ENCODE measurements around the gene PRM1. TPM values are rescaled to one million over a fixed set of nuclear protein-coding genes. Genes with fewer than 3 reads are reported as not detected.

The PRM1 gene
- total RNA-seq, 1 experiment from 2014 or later = not detected

DNA sequence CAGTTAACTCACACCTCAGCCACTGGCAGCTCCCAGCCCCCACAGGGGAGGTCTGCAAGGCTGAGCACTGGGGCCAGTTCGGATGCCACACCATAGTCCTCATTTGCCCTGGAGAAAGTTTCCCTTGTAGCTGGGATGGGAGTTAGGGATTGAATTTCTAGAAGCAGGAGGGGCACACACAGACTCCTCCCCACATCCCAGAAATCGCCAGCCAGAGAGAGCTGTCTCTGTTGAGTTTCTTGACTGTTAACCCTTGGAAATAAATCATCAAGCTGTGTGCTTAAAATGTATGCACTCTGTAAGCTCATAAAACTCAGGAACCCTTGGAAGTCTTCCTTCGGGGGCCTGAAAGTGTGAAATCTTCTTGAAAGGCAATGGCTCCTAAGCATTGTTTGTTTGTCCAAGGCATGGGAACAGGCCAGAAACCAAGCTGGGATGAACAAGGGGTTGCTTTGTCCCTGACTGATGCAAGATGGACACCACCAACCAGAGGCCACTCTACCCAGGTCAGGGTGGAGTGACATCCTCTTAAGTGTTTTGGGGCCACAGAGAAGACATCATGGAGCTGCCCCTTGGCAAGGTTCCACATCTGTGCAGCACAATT lies 7.3 kb downstream of the PRM1 start:
- DNase-seq (ENCODE audit: low spot score) = no peak

DNA sequence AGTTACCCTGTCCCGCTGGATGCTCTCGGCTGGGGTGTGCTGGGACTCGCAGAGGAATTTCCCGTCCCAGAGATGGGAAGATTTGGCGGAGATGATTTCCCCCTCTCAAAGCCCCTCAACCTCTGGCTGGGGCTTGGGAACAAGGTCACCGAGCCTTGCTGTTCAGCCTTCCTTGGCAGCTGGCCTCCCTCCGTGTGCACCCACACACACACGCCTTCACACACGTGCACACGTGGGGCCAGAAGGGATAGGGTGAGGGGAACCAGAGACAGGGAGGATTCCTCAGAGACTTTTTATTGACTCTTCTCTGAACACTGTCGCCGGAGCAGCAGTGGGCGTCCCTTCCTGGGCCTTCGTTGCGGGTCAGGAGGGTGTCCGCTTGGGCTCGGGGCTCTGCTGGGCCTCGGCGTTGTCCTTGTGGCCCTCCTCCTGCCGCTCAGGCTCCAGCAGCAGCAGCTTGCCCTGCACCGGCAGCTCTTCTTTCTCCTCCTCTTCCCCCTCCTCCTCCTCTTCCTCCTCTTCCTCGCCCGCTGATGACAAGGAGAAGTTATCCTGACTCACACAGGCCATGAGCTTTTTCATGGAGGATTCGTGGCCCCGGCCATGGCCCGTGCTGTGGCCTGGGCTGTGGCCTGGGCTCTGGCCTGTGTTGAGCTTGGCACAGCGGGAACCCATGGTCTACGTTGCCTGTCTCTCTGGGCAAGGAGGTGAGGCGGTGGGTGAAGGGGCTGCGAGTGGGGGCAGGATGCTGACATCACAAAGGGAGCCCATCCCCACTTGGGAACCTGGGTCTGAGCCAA lies 8.0 kb downstream of the PRM1 start, which contains the start of gene PRM3:
PRM3 (minus strand) TSS at position 709 of the 800 bp plus-strand sequence; CDS start at position 675, 34 bp downstream.
- DNase-seq (ENCODE audit: low spot score) = no peak

DNA sequence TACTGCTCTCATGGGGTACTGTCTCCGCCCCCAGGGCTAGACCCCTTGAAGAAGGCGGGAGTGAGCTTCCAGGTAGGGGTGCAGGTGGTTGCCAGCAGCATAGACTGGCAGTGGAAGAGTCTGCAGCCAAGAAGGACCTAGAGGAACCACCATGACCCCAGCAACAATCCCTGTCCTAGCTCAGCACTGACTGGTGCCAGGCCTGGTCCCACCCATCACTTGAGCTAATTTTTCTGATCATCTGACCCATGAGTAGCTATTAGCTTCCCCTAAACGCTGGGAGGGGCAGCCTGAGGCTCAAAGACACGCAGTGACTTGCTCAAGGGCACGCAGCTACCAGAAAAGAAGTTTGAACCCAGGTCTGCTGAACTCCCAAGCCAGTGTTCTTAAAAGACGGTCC lies 8.6 kb downstream of the PRM1 start:
- DNase-seq (ENCODE audit: low spot score) = no peak

DNA sequence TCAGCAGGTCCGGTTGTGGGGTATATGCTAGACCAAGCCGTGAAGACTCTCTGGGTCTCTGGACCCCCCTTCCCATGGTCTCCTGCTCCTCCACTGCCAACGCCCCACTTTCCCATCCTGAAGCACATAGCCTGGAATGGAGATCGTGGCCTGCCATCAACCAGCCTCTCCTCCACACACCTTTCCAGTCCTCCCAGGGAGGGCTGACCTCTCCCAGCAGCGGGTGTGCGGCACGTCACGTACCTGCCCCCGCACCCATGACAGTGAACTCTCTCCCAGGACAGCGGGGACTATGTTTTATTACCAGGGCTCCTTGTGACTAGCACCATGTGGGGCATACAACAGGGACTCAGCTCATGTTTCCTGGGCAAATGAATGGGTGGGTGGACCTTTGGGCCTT lies 9.5 kb downstream of the PRM1 start:
- no peak for DNase-seq (ENCODE audit: low spot score)

DNA sequence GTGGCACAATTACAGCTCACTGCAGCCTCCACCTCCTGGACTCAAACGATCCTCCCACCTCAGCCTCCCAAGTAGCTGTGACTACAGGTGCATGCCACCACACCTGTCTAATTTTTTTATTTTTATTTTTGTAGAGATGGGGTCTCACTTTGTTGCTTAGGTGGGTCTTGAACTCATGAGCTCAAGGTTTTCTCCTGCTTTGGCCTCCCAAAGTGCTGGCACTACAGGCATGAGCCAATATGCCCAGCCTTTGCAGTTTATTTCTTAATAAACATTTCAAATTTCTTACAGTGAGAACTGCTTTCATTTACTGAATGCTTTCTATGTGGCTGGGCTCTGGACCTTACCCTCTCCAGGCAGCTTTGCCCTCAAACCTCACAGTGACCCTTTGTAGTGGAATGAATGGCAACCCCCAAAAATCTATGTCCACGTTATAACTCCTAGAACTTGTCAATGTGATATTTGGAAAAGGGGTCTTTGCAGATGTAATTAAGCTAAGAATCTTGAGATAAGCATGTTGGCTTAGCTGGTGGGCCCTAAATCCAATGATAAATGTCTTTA lies 10.4 kb downstream of the PRM1 start:
- no peak for DNase-seq (ENCODE audit: low spot score)

DNA sequence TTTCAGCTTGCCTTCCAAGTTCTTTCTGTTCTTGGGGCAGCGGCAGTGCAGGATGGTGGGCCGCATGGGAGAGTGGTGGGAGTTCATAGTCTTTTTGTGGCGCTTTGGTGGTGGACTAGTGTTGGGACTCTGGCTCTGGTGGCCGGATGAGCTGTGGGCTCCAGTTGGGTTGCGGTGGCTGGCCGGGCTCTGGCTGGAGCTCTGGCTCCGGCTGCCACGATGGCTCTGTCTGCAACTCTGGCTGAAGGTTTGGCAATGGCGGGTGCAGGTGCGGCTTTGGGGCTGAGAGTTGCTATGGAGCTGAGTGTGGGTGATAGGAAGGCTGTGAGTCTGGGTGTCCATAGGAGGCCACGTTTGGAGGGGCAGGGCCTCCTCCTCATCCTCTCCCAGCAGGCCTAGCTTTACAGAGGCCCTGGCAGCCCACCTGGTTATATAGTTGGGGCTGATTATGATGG lies 12.2 kb downstream of the PRM1 start, which contains the start of gene TNP2:
TNP2 (minus strand) TSS at position 405 of the 455 bp plus-strand sequence; CDS start at position 342, 63 bp downstream.
- no peak for DNase-seq (ENCODE audit: low spot score)

DNA sequence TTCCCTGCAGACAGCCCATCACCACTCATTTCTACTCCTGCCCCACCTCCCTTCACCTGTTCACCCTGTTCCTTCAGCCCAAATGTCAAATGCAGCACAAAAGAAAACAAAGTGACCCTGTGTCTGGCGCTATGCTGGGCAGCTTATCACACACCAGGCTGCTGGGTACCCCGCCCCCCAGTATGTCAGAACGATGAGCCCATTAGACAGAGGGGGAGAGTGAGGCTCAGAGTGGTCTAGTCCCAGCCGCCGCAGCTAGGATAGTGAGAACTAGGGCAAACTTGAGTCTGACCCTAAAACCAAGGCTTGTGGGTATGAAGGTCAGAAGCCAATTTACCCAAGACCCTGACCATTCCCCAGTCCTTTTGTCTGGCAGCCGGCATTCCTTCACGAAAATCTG lies 16.0 kb downstream of the PRM1 start:
- DNase-seq (ENCODE audit: low spot score) = no peak

DNA sequence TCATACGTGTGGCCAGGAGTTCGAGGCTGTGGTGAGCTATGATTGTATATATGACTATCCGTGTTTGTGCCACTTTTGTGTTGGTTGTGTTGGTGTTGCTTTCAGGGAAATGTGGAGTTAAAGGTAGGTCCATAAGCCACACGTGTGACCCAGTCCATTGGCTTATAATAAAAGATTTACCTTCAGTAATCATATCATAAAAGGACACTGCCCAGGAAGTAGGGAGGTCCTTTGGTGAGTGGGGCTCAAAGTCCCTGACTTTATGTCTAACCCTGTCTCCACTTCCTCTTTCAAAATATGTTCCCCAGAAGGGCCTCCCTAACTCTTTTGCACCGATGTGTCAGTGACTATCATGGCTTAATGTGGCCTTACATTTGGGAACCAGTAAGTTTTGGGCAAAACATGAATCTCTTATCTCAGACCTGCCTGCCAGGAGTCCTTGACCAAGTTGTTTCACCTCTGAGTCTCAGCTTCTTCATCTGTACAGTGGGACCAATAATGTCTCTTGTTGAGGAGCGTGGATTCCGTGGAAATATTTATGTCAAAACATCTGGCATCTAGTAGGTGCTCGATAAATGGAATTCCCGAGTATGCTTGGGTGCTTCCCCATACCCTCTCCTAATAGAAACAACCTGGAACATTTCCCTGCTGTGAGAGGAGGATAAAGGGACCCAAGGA lies 16.8 kb downstream of the PRM1 start:
- no peak for DNase-seq (ENCODE audit: low spot score)

DNA sequence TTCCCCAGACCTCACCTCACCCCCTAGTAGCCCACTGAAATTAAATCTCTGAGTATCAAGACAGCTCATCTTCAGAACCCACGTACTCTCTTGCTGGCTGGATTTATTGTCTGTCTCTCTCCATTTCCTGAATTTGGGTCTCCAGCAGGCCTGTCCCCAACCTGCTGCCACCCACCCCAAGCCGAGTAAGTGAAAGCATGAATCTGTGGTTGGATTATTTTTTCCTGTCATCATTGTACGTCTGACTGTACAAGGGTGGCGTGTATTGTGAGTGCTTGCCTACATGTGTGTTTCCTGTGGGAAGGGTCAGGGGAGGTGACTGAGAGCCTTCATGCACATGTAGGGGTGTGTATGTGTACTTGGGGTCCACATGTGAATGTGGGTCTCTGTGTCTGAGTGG lies 17.4 kb downstream of the PRM1 start:
- DNase-seq (ENCODE audit: low spot score) = no peak

DNA sequence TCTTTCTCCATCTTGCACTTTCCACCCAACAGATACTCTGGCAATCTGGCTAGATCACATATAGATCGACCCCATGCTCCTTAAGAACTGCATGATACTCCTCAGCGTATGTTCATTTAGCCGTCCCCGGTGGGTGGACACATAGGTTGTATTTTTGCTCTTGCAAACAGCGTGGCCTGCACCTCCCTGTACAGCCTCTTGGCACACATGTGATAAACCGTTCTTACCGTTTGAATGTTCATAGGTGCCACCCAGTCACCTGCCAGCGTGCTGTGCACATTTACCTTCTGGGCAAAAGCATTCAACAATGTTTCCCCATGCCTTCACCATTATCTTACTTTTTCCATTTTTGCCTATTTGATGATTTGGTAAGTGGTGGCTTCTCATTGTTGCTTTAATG lies 18.2 kb downstream of the PRM1 start:
- no peak for DNase-seq (ENCODE audit: low spot score)

DNA sequence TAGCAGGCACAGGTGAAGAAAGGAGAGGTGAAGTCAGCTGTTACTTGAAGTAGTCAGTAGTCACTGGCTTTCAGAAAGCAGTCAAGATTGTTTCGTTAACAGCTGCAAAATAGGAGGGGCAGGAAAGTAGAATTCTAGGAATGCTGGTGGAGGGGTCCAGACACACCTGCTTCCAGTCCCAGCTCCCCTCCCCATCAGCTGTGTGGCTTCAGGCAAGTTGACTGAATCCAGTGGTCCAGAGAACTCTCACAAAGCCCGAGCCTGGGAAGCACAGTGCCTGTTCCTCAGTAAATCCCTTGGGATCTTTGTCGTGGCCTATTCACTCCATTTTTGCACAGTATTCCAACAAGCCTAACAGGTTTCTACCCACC lies 20.5 kb downstream of the PRM1 start:
- no peak for DNase-seq (ENCODE audit: low spot score)

DNA sequence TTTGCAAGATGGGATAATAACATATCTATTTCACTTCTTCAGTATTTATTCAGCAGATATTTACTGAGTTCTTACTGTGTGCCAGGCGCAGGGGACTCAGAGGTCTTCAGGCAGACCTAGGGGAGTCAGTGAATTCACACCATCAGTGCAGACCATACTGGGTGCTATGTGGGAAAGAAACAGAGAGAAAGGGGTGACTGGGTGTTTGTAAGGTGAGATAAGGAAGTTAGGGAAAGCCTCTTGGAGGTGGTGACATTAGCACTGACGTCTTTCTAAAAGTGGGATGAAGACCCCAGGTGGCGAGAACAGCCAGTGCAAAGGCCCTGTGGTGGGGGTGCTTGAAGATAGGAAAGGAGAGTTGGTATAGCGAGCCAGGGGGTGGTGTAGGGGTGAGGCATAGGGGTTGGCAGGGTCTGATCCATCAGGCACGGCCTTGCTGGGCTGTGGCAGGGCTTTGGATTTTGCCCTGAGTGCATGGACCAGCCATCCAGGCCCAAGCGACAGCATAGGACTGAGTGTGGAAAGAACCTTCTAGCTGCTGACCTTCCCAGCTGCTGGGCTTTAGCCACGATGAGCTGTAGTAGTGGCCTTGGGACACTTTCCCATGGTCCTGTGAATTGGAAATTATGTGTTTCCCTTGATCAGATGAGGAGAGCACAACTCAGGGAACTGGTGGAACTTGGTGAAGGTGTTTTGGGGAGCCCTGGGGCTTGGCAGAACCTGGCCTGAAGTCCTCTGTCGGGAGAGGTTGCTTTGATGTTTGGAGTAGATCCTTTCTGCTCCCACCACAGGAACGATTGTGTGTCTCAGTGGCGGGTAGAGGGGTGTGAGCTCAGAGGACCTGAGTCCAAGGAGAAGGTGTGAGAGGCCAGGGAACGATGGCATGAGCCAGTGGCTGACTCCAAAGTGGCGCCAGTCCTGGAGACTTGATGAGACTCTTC lies 21.2 kb downstream of the PRM1 start:
- no peak for DNase-seq (ENCODE audit: low spot score)

DNA sequence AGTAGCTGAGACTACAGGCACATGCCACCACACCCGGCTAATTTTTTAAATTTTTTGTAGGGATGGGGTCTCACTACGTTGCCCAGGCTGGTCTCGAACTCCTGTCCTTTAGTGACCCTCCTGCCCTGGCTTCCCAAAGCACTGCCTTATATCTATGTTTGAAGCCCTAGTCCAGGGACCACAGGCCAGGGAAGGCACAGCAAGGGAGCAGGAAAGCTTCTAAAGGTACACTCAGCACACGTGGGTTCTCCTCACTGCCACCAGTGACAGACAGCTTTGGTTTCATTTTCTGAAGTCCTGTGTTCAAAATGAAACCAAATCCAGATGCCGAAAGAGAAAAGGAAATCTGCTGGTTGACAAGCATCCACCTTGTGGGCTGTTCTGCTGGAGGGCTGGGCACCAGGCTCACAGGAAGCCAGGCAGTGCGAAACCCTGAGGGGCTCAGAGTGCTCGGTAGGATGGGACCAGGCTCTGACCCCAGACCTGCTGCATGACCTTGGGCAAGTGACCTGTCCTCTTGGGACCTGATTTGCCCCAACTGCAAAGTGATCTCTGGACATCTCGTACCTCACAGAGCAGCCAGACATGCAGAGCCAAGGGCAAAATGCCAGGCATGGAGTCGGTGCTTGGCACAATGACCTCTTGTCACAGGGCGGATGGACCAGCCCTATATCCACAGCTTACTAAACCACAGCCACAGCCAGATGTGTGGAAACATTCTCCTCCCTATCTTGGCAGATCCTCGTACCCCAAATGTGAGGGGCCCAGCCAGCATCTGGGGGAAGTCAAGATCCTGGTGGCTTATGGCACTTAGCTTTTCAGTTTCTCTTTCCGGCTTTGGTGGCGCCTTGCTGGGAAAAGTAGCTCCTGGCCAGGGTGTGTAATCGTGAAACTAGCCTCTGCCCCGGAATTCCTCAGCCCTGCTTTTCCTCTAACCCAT lies 22.3 kb downstream of the PRM1 start:
- DNase-seq (ENCODE audit: low spot score) = no peak

DNA sequence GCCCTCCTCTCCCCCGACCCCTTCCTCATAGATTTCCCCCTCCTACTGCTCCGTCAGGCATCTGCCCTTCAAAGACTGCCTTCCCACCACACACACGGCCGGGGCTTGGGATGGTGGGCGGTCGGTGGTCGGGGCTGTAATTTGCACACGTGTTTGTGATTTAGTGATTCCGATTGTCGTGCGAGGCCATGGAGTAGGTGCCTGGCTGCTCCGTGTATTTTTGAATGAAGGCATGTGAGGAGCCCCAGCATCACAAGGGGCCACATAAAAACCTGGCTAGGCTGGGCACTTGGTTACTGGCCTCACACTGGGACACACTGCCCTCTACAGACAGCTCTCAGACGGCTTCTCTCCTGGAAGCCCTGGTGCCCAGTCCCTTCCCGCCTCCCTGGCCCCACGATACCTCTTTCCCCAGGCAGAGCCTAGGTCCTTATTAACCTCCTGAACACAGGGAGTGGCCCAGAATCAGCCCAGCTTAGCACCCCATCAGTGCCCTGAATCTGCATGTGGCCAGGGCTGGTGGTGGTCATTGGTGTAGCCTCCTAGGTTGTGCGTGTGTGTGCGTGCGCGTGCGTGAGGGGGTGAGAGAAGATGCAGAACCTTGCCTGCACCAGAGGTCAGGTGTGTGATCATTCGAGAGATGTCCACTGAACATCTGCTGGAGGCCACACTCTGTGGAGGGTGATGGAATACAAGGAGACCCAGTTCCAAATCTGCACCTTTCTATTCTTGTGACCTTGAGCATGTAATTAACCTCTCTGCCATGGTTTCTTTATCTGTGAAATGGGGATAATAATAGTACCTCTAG lies 23.8 kb downstream of the PRM1 start:
- peak; percentile 84 for DNase-seq (ENCODE audit: low spot score)

DNA sequence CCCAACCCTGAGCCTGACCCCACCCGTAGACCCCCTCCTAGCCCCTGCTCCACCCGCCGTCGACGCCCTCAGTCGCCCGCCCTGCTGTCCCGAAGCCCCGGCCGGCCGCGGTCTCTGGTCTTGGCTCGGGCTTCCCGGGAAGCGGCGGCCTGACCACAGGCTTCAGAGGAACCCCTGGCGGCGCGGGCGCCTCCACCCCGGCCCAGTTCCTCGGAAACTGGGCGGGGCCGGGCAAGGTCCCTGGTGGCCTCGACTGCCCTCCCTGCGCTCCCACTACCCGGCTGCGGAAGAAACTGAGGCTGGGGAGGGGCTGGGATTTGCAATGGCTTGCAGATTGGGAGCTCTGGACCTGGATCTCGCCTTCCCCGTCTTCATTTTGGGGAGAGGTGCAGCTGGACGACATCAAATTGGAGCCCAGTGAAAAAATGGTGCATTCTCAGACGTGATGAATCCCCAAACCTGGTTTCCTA lies 24.4 kb downstream of the PRM1 start:
- peak; percentile 53 for DNase-seq (ENCODE audit: low spot score)

DNA sequence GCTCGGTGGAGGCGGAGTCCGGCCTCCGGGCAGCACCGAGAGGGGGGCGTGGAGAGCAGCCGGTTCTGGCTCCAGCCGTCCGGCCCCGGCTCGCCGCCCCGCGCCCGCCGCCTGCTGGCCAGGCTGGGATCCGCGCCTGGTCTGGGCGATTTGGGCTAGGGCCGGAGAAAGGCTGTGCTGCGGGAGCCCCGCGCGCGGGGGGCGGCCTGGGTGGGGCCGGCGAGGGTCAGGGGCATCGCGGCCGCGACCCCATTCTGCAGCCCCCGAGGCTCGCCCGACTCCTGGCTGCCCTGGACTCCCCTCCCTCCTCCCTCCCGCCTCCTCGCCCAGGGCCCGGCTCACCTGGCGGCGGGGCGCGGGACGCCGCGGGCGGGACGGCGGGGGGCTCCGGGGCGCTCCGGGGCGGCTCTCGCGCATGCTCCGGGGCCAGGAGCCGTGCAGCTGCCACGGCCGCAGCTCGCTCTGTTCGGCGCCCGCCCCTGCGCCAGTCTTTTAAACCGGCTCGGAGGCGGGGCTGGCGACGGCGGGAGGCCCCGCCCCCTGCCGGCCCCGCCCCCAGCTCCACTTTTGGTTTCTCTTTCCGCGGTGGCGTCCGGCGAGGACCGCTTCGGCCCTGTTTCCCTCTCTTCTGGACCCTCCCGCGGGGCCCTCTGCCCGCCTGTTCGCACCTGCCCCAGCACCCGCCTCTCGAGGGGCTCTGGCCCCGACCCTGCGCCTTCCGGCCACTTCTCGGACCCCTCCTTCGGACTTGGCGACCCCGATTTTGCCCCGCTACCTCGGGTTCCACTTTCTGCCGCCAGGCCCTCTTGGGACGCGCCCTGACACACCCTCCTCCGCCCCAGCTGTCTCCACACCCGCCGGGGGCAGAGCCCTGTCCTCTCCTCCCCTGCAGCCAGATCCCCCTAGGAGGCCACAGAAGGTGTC lies 25.1 kb downstream of the PRM1 start, which contains the start of gene SOCS1:
SOCS1 (minus strand) TSS at position 468 of the 924 bp plus-strand sequence. CDS start 726 bp downstream, outside the sequence.
- DNase-seq (ENCODE audit: low spot score) = peak; percentile 85

DNA sequence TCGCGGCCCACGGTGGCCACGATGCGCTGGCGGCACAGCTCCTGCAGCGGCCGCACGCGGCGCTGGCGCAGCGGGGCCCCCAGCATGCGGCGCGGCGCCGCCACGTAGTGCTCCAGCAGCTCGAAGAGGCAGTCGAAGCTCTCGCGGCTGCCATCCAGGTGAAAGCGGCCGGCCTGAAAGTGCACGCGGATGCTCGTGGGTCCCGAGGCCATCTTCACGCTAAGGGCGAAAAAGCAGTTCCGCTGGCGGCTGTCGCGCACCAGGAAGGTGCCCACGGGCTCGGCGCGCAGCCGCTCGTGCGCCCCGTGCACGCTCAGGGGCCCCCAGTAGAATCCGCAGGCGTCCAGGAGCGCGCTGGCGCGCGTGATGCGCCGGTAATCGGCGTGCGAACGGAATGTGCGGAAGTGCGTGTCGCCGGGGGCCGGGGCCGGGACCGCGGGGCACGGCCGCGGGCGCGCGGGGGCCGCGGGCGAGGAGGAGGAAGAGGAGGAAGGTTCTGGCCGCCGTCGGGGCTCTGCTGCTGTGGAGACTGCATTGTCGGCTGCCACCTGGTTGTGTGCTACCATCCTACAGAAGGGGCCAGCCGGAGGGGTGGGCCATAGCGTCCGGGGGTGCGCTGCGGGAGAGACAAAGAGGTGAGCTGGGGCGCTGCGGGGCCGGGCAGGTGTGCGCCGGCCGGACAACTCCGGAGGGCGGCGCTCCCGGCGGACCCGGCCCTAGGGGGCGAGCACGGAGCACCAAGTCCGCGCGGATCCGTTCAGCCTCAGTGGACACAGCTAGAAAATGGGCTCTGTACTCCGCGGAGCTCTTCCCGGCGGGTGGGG lies 26.0 kb downstream of the PRM1 start:
- no peak for DNase-seq (ENCODE audit: low spot score)
